ENCODE results near the gene ROBO4.

Gene ROBO4

GRCh38 chr11:124887667-124888013 is 10.0 kb downstream of the ROBO4 start:
- no peak for DNase-seq

GRCh38 chr11:124886978-124887666 is 10.5 kb downstream of the ROBO4 start:
- DNase-seq: no peak

- DNase-seq: no peak
Measured at GRCh38 chr11:124886476-124886875, 11.2 kb downstream of the ROBO4 start.

GRCh38 chr11:124884869-124885479 is 12.7 kb downstream of the ROBO4 start:
- DNase-seq: no peak

GRCh38 chr11:124884340-124884739 is 13.3 kb downstream of the ROBO4 start:
- no peak for DNase-seq

GRCh38 chr11:124882339-124883071 is 15.2 kb downstream of the ROBO4 start:
- DNase-seq: no peak

GRCh38 chr11:124880958-124881357 is 16.7 kb downstream of the ROBO4 start:
- no peak for DNase-seq

GRCh38 chr11:124880290-124880611 is 17.4 kb downstream of the ROBO4 start:
- DNase-seq: no peak

- DNase-seq: no peak
Measured at GRCh38 chr11:124879493-124880289, 18.0 kb downstream of the ROBO4 start.

- DNase-seq: no peak
Measured at GRCh38 chr11:124878759-124879492, 18.7 kb downstream of the ROBO4 start.

- DNase-seq: no peak
Measured at GRCh38 chr11:124877910-124878758, 19.5 kb downstream of the ROBO4 start.

GRCh38 chr11:124877631-124877909 is 20.1 kb downstream of the ROBO4 start:
- DNase-seq: no peak

GRCh38 chr11:124876818-124877630 is 20.6 kb downstream of the ROBO4 start:
- DNase-seq: no peak

GRCh38 chr11:124875943-124876817 is 21.5 kb downstream of the ROBO4 start:
- peak; percentile 52 to 77 (median 67) for DNase-seq

GRCh38 chr11:124875401-124875800 is 22.3 kb downstream of the ROBO4 start:
- no peak for DNase-seq

- DNase-seq: no peak
Measured at GRCh38 chr11:124874571-124875255, 23.0 kb downstream of the ROBO4 start.

GRCh38 chr11:124873951-124874350 is 23.7 kb downstream of the ROBO4 start:
- DNase-seq: no peak

GRCh38 chr11:124872741-124873140 is 24.9 kb downstream of the ROBO4 start:
- DNase-seq: no peak

- DNase-seq: no peak
Measured at GRCh38 chr11:124872280-124872679, 25.4 kb downstream of the ROBO4 start.
